ENCODE measurements around the gene ETV3.
"Not testable (repeated sequence)": the region's sequence is repeated elsewhere in the genome, so short reads cannot be mapped to it uniquely, and the experiment has no call there.

ETV3 gene

GRCh38 chr1:157138220-157139051 lies at the start of gene ETV3:
ETV3 (minus strand) TSS chr1:157138395; CDS start chr1:157136352, 2,043 bp downstream.
- DNase-seq: peak; percentile 79

- DNase-seq: no peak
These were observed 48.2 kb upstream of the ETV3 start for GRCh38 chr1:157186281-157186992.

GRCh38 chr1:157183870-157184269 lies 45.7 kb upstream of the ETV3 start:
- no peak for DNase-seq

GRCh38 chr1:157182371-157182770 lies 44.2 kb upstream of the ETV3 start:
- not testable (repeated sequence) for DNase-seq

GRCh38 chr1:157181790-157182189 lies 43.6 kb upstream of the ETV3 start:
- no peak for DNase-seq

- DNase-seq: no peak
These were observed 43.1 kb upstream of the ETV3 start for GRCh38 chr1:157181258-157181657.

- DNase-seq: no peak
These were observed 40.3 kb upstream of the ETV3 start for GRCh38 chr1:157178490-157178889.

- DNase-seq: no peak
These were observed 39.7 kb upstream of the ETV3 start for GRCh38 chr1:157177733-157178394.

GRCh38 chr1:157176591-157177121 lies 38.5 kb upstream of the ETV3 start:
- no peak for DNase-seq

GRCh38 chr1:157176016-157176415 lies 37.8 kb upstream of the ETV3 start:
- no peak for DNase-seq

- DNase-seq: no peak
These were observed 35.8 kb upstream of the ETV3 start for GRCh38 chr1:157173900-157174410.

- DNase-seq: not testable (repeated sequence)
These were observed 35.0 kb upstream of the ETV3 start for GRCh38 chr1:157173241-157173640.

GRCh38 chr1:157172591-157172990 lies 34.4 kb upstream of the ETV3 start:
- not testable (repeated sequence) for DNase-seq

- not testable (repeated sequence) for DNase-seq
These were observed 33.8 kb upstream of the ETV3 start for GRCh38 chr1:157171903-157172503.

GRCh38 chr1:157170677-157171515 lies 32.7 kb upstream of the ETV3 start:
- peak; percentile 2 for DNase-seq

GRCh38 chr1:157168015-157168414 lies 29.8 kb upstream of the ETV3 start:
- DNase-seq: no peak

- no peak for DNase-seq
These were observed 29.2 kb upstream of the ETV3 start for GRCh38 chr1:157167437-157167836.

GRCh38 chr1:157166590-157166989 lies 28.4 kb upstream of the ETV3 start:
- no peak for DNase-seq

- peak; percentile 14 for DNase-seq
These were observed 25.3 kb upstream of the ETV3 start for GRCh38 chr1:157163273-157164127.

GRCh38 chr1:157162345-157162744 lies 24.1 kb upstream of the ETV3 start:
- no peak for DNase-seq

- DNase-seq: no peak
These were observed 23.7 kb upstream of the ETV3 start for GRCh38 chr1:157161901-157162300.

All from DMS 273 treated with DMSO at 0.1 percent for 48 hours (cell line).